H1 (cell line): ENCODE results near the gene THAP11. TPM values are rescaled to one million over a fixed set of nuclear protein-coding genes. Genes with fewer than 3 reads are reported as not detected.

Source experiments
- ATF2 ChIP-seq: IDR thresholded peaks from 2 replicates; pipeline ENCODE4 v1.6.1; 2012; ENCODE audit warnings: low read length, inconsistent platforms
- BCL11A ChIP-seq, 2 experiments: IDR thresholded peaks; one replicate each; pipeline ENCODE4 v1.6.1; 2011; ENCODE audit warnings: low read depth in 2 of 2, low read length in 2 of 2, mild to moderate bottlenecking in 2 of 2
- CEBPB ChIP-seq: IDR thresholded peaks from 2 replicates; pipeline ENCODE4 v1.6.1; 2012; ENCODE audit warnings: low read depth, low read length
- EGR1 ChIP-seq: IDR thresholded peaks from 2 replicates; pipeline ENCODE4 v1.6.1; 2011; ENCODE audit warnings: low read depth, low read length, borderline replicate concordance
- FOSL1 ChIP-seq: IDR thresholded peaks from 2 replicates; pipeline ENCODE4 v1.6.1; 2011; ENCODE audit warnings: mild to moderate bottlenecking, low read depth, low read length, moderate library complexity; ENCODE audit not compliant: insufficient read depth
- JUND ChIP-seq: IDR thresholded peaks from 2 replicates; pipeline ENCODE4 v1.6.1; 2011; ENCODE audit warnings: mild to moderate bottlenecking, improper control_type of control experiment, low read length
- KDM5A ChIP-seq: fragments of 200-600 bp; IDR thresholded peaks from 2 replicates; pipeline ENCODE4 v1.7.1; 2012; ENCODE audit warnings: mild to moderate bottlenecking, low read length, inconsistent platforms, mixed read lengths
- MAFK ChIP-seq: IDR thresholded peaks from 2 replicates; pipeline ENCODE4 v1.6.1; 2012; ENCODE audit warnings: low read depth, mild to moderate bottlenecking, improper control_type of control experiment, low read length
- NRF1 ChIP-seq: IDR thresholded peaks from 2 replicates; pipeline ENCODE4 v1.6.1; 2011; ENCODE audit warnings: mild to moderate bottlenecking, low read depth, low read length, improper control_type of control experiment
- PHF8 ChIP-seq: fragments of 200-600 bp; sonication (generic); conservative IDR thresholded peaks from 2 replicates; pipeline ENCODE4 v1.7.1; 2012; ENCODE audit warnings: low read depth, mild to moderate bottlenecking, inconsistent platforms, low read length, moderate library complexity
- POLR2A ChIP-seq, 2 experiments: IDR thresholded peaks; 1 replicate in 1 of 2; 2 replicates in 1 of 2; pipeline ENCODE4 v1.6.1; 2011; ENCODE audit warnings: low read depth in 2 of 2, low read length in 2 of 2, mild to moderate bottlenecking in 2 of 2; ENCODE audit errors: control extremely low read depth in 1 of 2
- POU5F1 ChIP-seq: IDR thresholded peaks from 2 replicates; pipeline ENCODE4 v1.6.1; 2011; ENCODE audit warnings: low read depth, mild to moderate bottlenecking, low read length, moderate library complexity
- RFX5 ChIP-seq: IDR thresholded peaks from 2 replicates; pipeline ENCODE4 v1.6.1; 2011; ENCODE audit warnings: low read depth, low read length, improper control_type of control experiment, borderline replicate concordance
- RNF2 ChIP-seq: fragments of 200-900, 300-1000 bp; sonication (generic); IDR thresholded peaks from 2 replicates; pipeline ENCODE4 v1.7.1; 2016; ENCODE audit warnings: borderline replicate concordance, low read depth, mild to moderate bottlenecking, antibody characterized with exemption, low read length; ENCODE audit not compliant: poor library complexity, severe bottlenecking; ENCODE audit errors: missing control alignments
- SIRT6 ChIP-seq: IDR thresholded peaks from one replicate; pipeline ENCODE4 v1.7.1; 2012; ENCODE audit warnings: low read length, inconsistent platforms
- SP1 ChIP-seq: IDR thresholded peaks from 2 replicates; pipeline ENCODE4 v1.6.1; 2011; ENCODE audit warnings: low read depth, low read length
- SP4 ChIP-seq: IDR thresholded peaks from 2 replicates; pipeline ENCODE4 v1.6.1; 2012; ENCODE audit warnings: low read length, inconsistent platforms
- YY1 ChIP-seq: IDR thresholded peaks from 2 replicates; pipeline ENCODE4 v1.6.1; 2011; ENCODE audit warnings: low read depth, mild to moderate bottlenecking, low read length
- ZNF274 ChIP-seq: IDR thresholded peaks from 2 replicates; pipeline ENCODE4 v1.7.0; 2012; ENCODE audit warnings: low read length, borderline replicate concordance; ENCODE audit errors: extremely low read depth
- polyA plus RNA-seq, 7 experiments: library from polyadenylated mRNA; depleted of rRNA in 3 of 7; stranded (reverse) in 5 of 7; unstranded in 2 of 7; fragments of >200 nt in 5 of 7; fragments of 200-250 nt in 2 of 7; gene quantifications; 1 replicate in 5 of 7; 2 replicates in 1 of 7; 4 replicates in 1 of 7; pipeline versions ENCODE4 v1.2.1 to v1.2.3, GENCODE V29; 2011 to 2013; ENCODE audit warnings: missing spikeins in 2 of 7, mixed read lengths in 2 of 7
- total RNA-seq: library from RNA; stranded (reverse); fragmentation: NEBNext Ultra II Directional; extraction: Animal tissue kit (Norgen Biotek cat#: 25700); gene quantifications from 2 replicates; pipeline ENCODE4 v1.2.1, GENCODE V29; 2021
- TF ChIP-seq, protein P1 (sequence below): IDR thresholded peaks from 2 replicates; pipeline ENCODE4 v1.6.1; 2012; ENCODE audit warnings: inconsistent platforms
- TF ChIP-seq, protein P2 (sequence below), 3 experiments: IDR thresholded peaks; 1 replicate in 2 of 3; 2 replicates in 1 of 3; pipeline versions ENCODE4 v1.5.1 to v1.6.1; 2011; ENCODE audit warnings: low read length in 3 of 3, mild to moderate bottlenecking in 3 of 3, inconsistent platforms in 2 of 3, low read depth in 1 of 3, moderate library complexity in 1 of 3; ENCODE audit not compliant: insufficient read depth in 1 of 3; ENCODE audit errors: control extremely low read depth in 1 of 3

THAP11 gene
- total and polyA plus RNA-seq, 2 of the 8 experiments (the other 6 are each of a cell fraction or from before 2014, with no cell fraction given), result 50.8 to 54.8 TPM

DNA sequence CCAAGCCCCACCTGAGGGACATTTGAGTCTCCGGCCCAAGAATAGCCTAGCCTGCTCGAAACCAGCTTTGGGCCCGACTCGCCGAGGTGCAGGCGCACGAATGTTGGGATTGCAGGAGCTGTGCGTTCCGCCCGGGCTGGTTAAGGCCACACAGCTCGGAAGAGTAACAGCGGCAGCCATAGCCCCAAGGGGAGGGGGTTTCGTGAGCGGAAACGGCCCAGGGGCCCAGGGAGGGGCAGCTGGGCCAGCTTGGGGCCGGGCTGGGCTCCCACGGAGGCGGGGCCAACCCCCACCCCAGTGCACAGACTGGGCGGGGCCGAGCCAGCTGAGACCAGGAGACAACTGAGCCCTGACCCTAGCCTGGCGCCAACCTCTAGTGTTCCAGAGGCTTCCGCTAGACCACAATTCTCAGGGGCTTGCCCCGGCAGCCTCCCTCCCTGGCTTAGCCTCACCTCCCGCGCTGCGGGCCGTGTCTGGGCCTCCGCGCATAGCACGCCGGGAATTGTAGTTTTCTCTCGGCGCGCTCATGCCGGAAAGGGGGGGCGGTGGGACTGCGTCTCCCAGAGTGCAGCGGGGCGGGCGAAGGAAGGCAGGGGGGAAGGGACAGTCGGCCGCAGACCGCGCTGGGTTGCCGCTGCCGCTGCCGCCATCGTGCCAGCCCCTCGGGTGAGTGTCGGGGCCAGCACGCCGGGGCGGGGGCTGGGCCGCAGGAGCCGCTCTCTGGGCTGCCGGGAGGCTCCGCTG lies 4.4 kb downstream of the THAP11 start, which contains the start of gene NUTF2 (continued):
- no peak for TF ChIP-seq RFX5
- TF ChIP-seq POLR2A (IDR thresholded peaks at IDR 0.05; ENCODE audit: control extremely low read depth in 1 of 2, low read depth in 2 of 2, low read length in 2 of 2), result peak; percentile 94 to 98
- TF ChIP-seq MAFK, result no peak
- TF ChIP-seq YY1, result peak; percentile 89
- no peak for TF ChIP-seq NRF1
- TF ChIP-seq POU5F1, result no peak
- TF ChIP-seq BCL11A (IDR thresholded peaks at IDR 0.05; ENCODE audit: low read depth in 2 of 2, low read length in 2 of 2), result no peak
- TF ChIP-seq KDM5A, result peak; percentile 55; the same call in 1 of the 2 replicates
- peak; percentile 54; the same call in 1 of the 2 replicates for TF ChIP-seq SP1
- TF ChIP-seq RNF2, result no peak
- no peak for TF ChIP-seq CEBPB
- TF ChIP-seq EGR1, result no peak
- TF ChIP-seq JUND, result no peak; the same call in 1 of the 2 replicates
- no peak for TF ChIP-seq ZNF274
- 0 out of 2 replicates have a peak, but pooled peaks have one; percentile 24 for TF ChIP-seq ATF2
- TF ChIP-seq SIRT6, result no peak
- TF ChIP-seq, protein P1, sequence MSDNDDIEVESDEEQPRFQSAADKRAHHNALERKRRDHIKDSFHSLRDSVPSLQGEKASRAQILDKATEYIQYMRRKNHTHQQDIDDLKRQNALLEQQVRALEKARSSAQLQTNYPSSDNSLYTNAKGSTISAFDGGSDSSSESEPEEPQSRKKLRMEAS, result peak; percentile 78
- peak; percentile 81; the same call in 1 of the 2 replicates for TF ChIP-seq PHF8
- peak; percentile 76; the same call in 1 of the 2 replicates for TF ChIP-seq SP4
- no peak for TF ChIP-seq FOSL1
- TF ChIP-seq, protein P2, sequence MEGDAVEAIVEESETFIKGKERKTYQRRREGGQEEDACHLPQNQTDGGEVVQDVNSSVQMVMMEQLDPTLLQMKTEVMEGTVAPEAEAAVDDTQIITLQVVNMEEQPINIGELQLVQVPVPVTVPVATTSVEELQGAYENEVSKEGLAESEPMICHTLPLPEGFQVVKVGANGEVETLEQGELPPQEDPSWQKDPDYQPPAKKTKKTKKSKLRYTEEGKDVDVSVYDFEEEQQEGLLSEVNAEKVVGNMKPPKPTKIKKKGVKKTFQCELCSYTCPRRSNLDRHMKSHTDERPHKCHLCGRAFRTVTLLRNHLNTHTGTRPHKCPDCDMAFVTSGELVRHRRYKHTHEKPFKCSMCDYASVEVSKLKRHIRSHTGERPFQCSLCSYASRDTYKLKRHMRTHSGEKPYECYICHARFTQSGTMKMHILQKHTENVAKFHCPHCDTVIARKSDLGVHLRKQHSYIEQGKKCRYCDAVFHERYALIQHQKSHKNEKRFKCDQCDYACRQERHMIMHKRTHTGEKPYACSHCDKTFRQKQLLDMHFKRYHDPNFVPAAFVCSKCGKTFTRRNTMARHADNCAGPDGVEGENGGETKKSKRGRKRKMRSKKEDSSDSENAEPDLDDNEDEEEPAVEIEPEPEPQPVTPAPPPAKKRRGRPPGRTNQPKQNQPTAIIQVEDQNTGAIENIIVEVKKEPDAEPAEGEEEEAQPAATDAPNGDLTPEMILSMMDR (IDR thresholded peaks at IDR 0.05; ENCODE audit: control extremely low read depth in 1 of 3, insufficient read depth in 1 of 3, low read depth in 1 of 3, low read length in 3 of 3), result no peak
